H1 (cell line): ENCODE measurements around the gene KCNC3. TPM values are rescaled to one million over a fixed set of nuclear protein-coding genes. Genes with fewer than 3 reads are reported as not detected.

ENCODE experiments used
- CTCF ChIA-PET: fragments of 300-600 bp; sonication (Branson Sonifier 250); formaldehyde crosslinking; loops from one replicate; lab custom pipeline; 2021; ENCODE audit not compliant: partially characterized antibody; lab: Charles Lee
- POLR2A ChIA-PET: fragments of 300-600 bp; sonication (Branson Sonifier 250); formaldehyde crosslinking; loops from one replicate; lab custom pipeline; 2021; ENCODE audit warnings: inconsistent platforms; ENCODE audit not compliant: partially characterized antibody; lab: Charles Lee
- DNase-seq, 2 experiments: peaks; one replicate each; pipeline versions ENCODE4 v3.0.0 to v3.0.0-alpha.2; 2010 to 2022; ENCODE audit warnings: low spot score in 2 of 2, low read depth in 1 of 2, mixed read lengths in 1 of 2
- FAIRE-seq: peaks from 2 replicates; lab custom pipeline; 2011; peaks lifted over from hg19 to GRCh38; lab: Jason Lieb, UNC
- H2AFZ ChIP-seq: 2 replicates; pipeline ENCODE4 v1.8.1; 2012; ENCODE audit warnings: low read length, inconsistent platforms
- H2AK5ac ChIP-seq: 2 replicates; pipeline ENCODE4 v1.6.1; 2013; ENCODE audit warnings: low read depth, low read length
- H2BK120ac ChIP-seq: replicated peaks from 2 replicates; pipeline ENCODE3; 2013; ENCODE audit warnings: low read depth, low read length, inconsistent platforms
- H2BK12ac ChIP-seq: 2 replicates; pipeline ENCODE4 v1.6.1; 2013; ENCODE audit warnings: low read depth, low read length
- H2BK15ac ChIP-seq: 2 replicates; pipeline ENCODE4 v1.6.1; 2013; ENCODE audit warnings: low read length
- H2BK20ac ChIP-seq: 2 replicates; pipeline ENCODE4 v1.6.1; 2013; ENCODE audit warnings: low read length
- H2BK5ac ChIP-seq: 2 replicates; pipeline ENCODE4 v1.6.1; 2013; ENCODE audit warnings: low read depth, low read length
- H3K14ac ChIP-seq: 2 replicates; pipeline ENCODE4 v1.6.1; 2013; ENCODE audit warnings: inconsistent platforms; ENCODE audit not compliant: insufficient read length
- H3K18ac ChIP-seq: 2 replicates; pipeline ENCODE4 v1.6.1; 2013; ENCODE audit warnings: low read length; ENCODE audit errors: extremely low read depth
- H3K23ac ChIP-seq: 2 replicates; pipeline ENCODE4 v1.6.1; 2013; ENCODE audit warnings: inconsistent platforms; ENCODE audit not compliant: insufficient read length
- H3K23me2 ChIP-seq: 2 replicates; pipeline ENCODE4 v1.6.1; 2013; ENCODE audit warnings: low read depth, low read length
- H3K27ac ChIP-seq: 2 replicates; pipeline ENCODE4 v1.6.1; 2011; ENCODE audit warnings: low read depth, low read length, inconsistent platforms
- H3K27me3 ChIP-seq, 4 experiments: replicated peaks in 1 of 4; 1 replicate in 1 of 4; 2 replicates in 3 of 4; pipeline versions ENCODE4 v1.6.1 to v1.8.1; 2011 to 2013; ENCODE audit warnings: low read length in 3 of 4, mild to moderate bottlenecking in 3 of 4, inconsistent platforms in 2 of 4, mixed read lengths in 2 of 4, moderate library complexity in 1 of 4; ENCODE audit not compliant: control insufficient read depth in 3 of 4, insufficient read depth in 3 of 4; ENCODE audit errors: extremely low read depth in 1 of 4
- H3K36me3 ChIP-seq, 4 experiments: 2 replicates each; pipeline versions ENCODE4 v1.6.1 to v1.8.1; 2011 to 2013; ENCODE audit warnings: mild to moderate bottlenecking in 4 of 4, low read length in 3 of 4, moderate library complexity in 2 of 4, control low read depth in 1 of 4, inconsistent platforms in 1 of 4; ENCODE audit not compliant: insufficient read depth in 4 of 4, control insufficient read depth in 2 of 4
- H3K4ac ChIP-seq: replicated peaks from 2 replicates; pipeline ENCODE3; 2013; ENCODE audit warnings: low read length, low read depth, mixed read lengths, inconsistent platforms; ENCODE audit not compliant: insufficient read length
- H3K4me1 ChIP-seq, 4 experiments: replicated peaks in 1 of 4; 1 replicate in 1 of 4; 2 replicates in 3 of 4; pipeline versions ENCODE4 v1.6.1 to v1.8.1; 2011 to 2013; ENCODE audit warnings: low read length in 3 of 4, inconsistent platforms in 2 of 4, mixed read lengths in 1 of 4; ENCODE audit not compliant: insufficient read depth in 4 of 4, control insufficient read depth in 3 of 4
- H3K4me2 ChIP-seq, 2 experiments: 2 replicates each; pipeline versions ENCODE4 v1.6.1 to v1.8.1; 2011 to 2013; ENCODE audit warnings: low read depth in 2 of 2, low read length in 2 of 2, control low read depth in 1 of 2, inconsistent platforms in 1 of 2, mild to moderate bottlenecking in 1 of 2; ENCODE audit not compliant: insufficient read depth in 1 of 2
- H3K4me3 ChIP-seq, 4 experiments: fragments of 200-600, 300-600 bp in 1 of 4; sonication (generic), shearing (Covaris generic), sonication (Bioruptor Twin) in 1 of 4; 2 replicates each; pipeline versions ENCODE4 v1.5.1 to v1.8.1; 2011 to 2016; ENCODE audit warnings: low read length in 4 of 4, low read depth in 3 of 4, control low read depth in 2 of 4, inconsistent platforms in 2 of 4, mild to moderate bottlenecking in 2 of 4, mixed read lengths in 1 of 4, moderate library complexity in 1 of 4; ENCODE audit not compliant: insufficient read depth in 2 of 4; ENCODE audit errors: extremely low read depth in 1 of 4
- H3K56ac ChIP-seq: replicated peaks from 2 replicates; pipeline ENCODE3; 2013; ENCODE audit warnings: low read depth, mild to moderate bottlenecking, mixed read lengths, low read length, inconsistent platforms; ENCODE audit not compliant: insufficient read length
- H3K79me1 ChIP-seq: 2 replicates; pipeline ENCODE4 v1.6.1; 2013; ENCODE audit warnings: low read depth, low read length, control low read depth
- H3K79me2 ChIP-seq, 2 experiments: 2 replicates each; pipeline versions ENCODE4 v1.6.1 to v1.8.1; 2012 to 2013; ENCODE audit warnings: low read length in 2 of 2, mild to moderate bottlenecking in 2 of 2, inconsistent platforms in 1 of 2; ENCODE audit not compliant: insufficient read depth in 2 of 2, control insufficient read depth in 1 of 2
- H3K9ac ChIP-seq, 4 experiments: replicated peaks in 1 of 4; 1 replicate in 1 of 4; 2 replicates in 3 of 4; pipeline versions ENCODE4 v1.6.1 to v1.8.1; 2011 to 2013; ENCODE audit warnings: low read depth in 3 of 4, low read length in 3 of 4, control low read depth in 2 of 4, mild to moderate bottlenecking in 2 of 4, moderate library complexity in 2 of 4, inconsistent platforms in 1 of 4; ENCODE audit errors: extremely low read depth in 1 of 4
- H3K9me3 ChIP-seq, 2 experiments: 2 replicates each; pipeline versions ENCODE4 v1.6.1 to v1.8.1; 2012 to 2013; ENCODE audit warnings: mild to moderate bottlenecking in 2 of 2, moderate library complexity in 2 of 2, control low read depth in 1 of 2, inconsistent platforms in 1 of 2, low read depth in 1 of 2, low read length in 1 of 2, mixed read lengths in 1 of 2; ENCODE audit not compliant: insufficient read depth in 2 of 2
- H4K20me1 ChIP-seq, 2 experiments: replicated peaks in 1 of 2; 2 replicates each; pipeline versions ENCODE3 to v1.8.1; 2011 to 2013; ENCODE audit warnings: inconsistent platforms in 2 of 2, low read length in 2 of 2, mild to moderate bottlenecking in 1 of 2; ENCODE audit not compliant: insufficient read depth in 2 of 2, control insufficient read depth in 1 of 2
- H4K5ac ChIP-seq: 2 replicates; pipeline ENCODE4 v1.6.1; 2013; ENCODE audit warnings: low read length, low read depth, mixed read lengths, inconsistent platforms; ENCODE audit not compliant: insufficient read length
- H4K8ac ChIP-seq: 2 replicates; pipeline ENCODE4 v1.8.0; 2013; ENCODE audit warnings: mild to moderate bottlenecking, moderate library complexity, low read length, inconsistent platforms; ENCODE audit not compliant: insufficient read depth; ENCODE audit errors: extremely low read depth
- H4K91ac ChIP-seq: replicated peaks from 2 replicates; pipeline ENCODE3; 2013; ENCODE audit warnings: low read length, mixed read lengths, inconsistent platforms; ENCODE audit not compliant: insufficient read length
- BRCA1 ChIP-seq: IDR thresholded peaks from 2 replicates; pipeline ENCODE4 v1.6.1; 2012; ENCODE audit warnings: low read depth, low read length, improper control_type of control experiment
- GTF2F1 ChIP-seq: IDR thresholded peaks from 2 replicates; pipeline ENCODE4 v1.6.1; 2012; ENCODE audit warnings: low read depth, low read length, improper control_type of control experiment, borderline replicate concordance
- HDAC2 ChIP-seq, 2 experiments: fragments of 300-600 bp in 1 of 2; sonication (generic) in 1 of 2; IDR thresholded peaks; 2 replicates each; pipeline ENCODE4 v1.6.1; 2011 to 2012; ENCODE audit warnings: low read depth in 2 of 2, low read length in 2 of 2, mild to moderate bottlenecking in 2 of 2, moderate library complexity in 2 of 2, borderline replicate concordance in 1 of 2, inconsistent platforms in 1 of 2
- HDAC6 ChIP-seq: IDR thresholded peaks from one replicate; pipeline ENCODE4 v1.7.1; 2012; ENCODE audit warnings: low read depth, mild to moderate bottlenecking, inconsistent platforms, low read length, moderate library complexity
- JUND ChIP-seq: IDR thresholded peaks from 2 replicates; pipeline ENCODE4 v1.6.1; 2011; ENCODE audit warnings: mild to moderate bottlenecking, improper control_type of control experiment, low read length
- NANOG ChIP-seq: IDR thresholded peaks from 2 replicates; pipeline ENCODE4 v1.6.1; 2011; ENCODE audit warnings: low read length, low read depth, mild to moderate bottlenecking, inconsistent platforms; ENCODE audit not compliant: insufficient read depth, poor library complexity, severe bottlenecking
- SAP30 ChIP-seq: fragments of 300-600 bp; sonication (generic); IDR thresholded peaks from 2 replicates; pipeline ENCODE4 v1.7.1; 2012; ENCODE audit warnings: low read length, moderate library complexity, mild to moderate bottlenecking, inconsistent platforms; ENCODE audit not compliant: insufficient read depth, insufficient replicate concordance
- SIRT6 ChIP-seq: IDR thresholded peaks from one replicate; pipeline ENCODE4 v1.7.1; 2012; ENCODE audit warnings: low read length, inconsistent platforms
- ZNF274 ChIP-seq: IDR thresholded peaks from 2 replicates; pipeline ENCODE4 v1.7.0; 2012; ENCODE audit warnings: low read length, borderline replicate concordance; ENCODE audit errors: extremely low read depth
- WGBS, 2 experiments: shearing (Covaris generic) in 1 of 2; methylation state at CpG; one replicate each; pipeline versions ENCODE4 v1.1.6 to v1.1.7; 2013 to 2015; ENCODE audit warnings: low lambda C conversion rate in 2 of 2, mixed read lengths in 2 of 2, inconsistent platforms in 1 of 2, low coverage in 1 of 2, missing lambda C conversion rate in 1 of 2; ENCODE audit not compliant: insufficient replicate concordance in 2 of 2, insufficient coverage in 1 of 2, insufficient read length in 1 of 2; ENCODE audit errors: extremely low coverage in 1 of 2, missing lambda C conversion rate in 1 of 2; 5-methylcytosine and 5-hydroxymethylcytosine counted together
- polyA plus RNA-seq, 7 experiments: library from polyadenylated mRNA; depleted of rRNA in 3 of 7; stranded (reverse) in 5 of 7; unstranded in 2 of 7; fragments of >200 nt in 5 of 7; fragments of 200-250 nt in 2 of 7; gene quantifications; 1 replicate in 5 of 7; 2 replicates in 1 of 7; 4 replicates in 1 of 7; pipeline versions ENCODE4 v1.2.1 to v1.2.3, GENCODE V29; 2011 to 2013; ENCODE audit warnings: missing spikeins in 2 of 7, mixed read lengths in 2 of 7
- total RNA-seq: library from RNA; stranded (reverse); fragmentation: NEBNext Ultra II Directional; extraction: Animal tissue kit (Norgen Biotek cat#: 25700); gene quantifications from 2 replicates; pipeline ENCODE4 v1.2.1, GENCODE V29; 2021

Gene KCNC3
- total and polyA plus RNA-seq, 2 of the 8 experiments (the other 6 are each of a cell fraction or from before 2014, with no cell fraction given), result 3.9 to 7.2 TPM

DNA sequence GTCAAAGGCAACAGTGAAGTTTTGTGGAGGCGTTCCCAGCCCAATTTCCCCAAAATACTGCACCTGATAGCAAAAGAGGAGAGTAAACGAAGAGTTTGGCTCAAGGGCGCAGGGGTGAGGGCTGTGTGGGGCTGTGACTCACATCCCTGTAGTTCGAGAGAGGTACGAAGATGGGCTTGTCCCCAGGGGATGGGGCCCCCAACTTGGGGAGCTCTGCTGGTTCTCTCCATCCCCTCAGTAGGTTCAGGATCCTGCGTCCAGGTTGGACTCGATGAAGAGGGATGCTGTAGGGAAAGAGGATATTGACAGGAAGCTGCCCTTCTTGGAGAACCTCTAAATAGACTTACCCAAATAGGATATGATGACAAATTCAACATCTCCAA, 32.8 kb upstream of the KCNC3 start:
- Histone ChIP-seq H3K79me1 (no peaks in the 10 kb centered on the region), H3K4ac (no peak overlapping the region), H3K23me2 (no peaks in the 10 kb centered on the region), H3K9ac (no peak overlapping the region), H3K9me3 (no peaks in the 10 kb centered on the region), H3K36me3 (no peaks in the 10 kb centered on the region), H3K27ac (no peak overlapping the region), H3K27me3 (peaks cover 0 to 4% (median 0%) of the 10 kb centered on the region in 4 experiments; a peak in 2 of 7 replicates), H3K18ac (no peak overlapping the region), H3K4me3 (no peak overlapping the region), H4K91ac (no peak overlapping the region), H3K4me1 (peaks cover 0 to 2% (median 0%) of the 10 kb centered on the region in 4 experiments; a peak in 2 of 7 replicates), H3K23ac (no peak overlapping the region), H4K20me1 (no peaks in the 10 kb centered on the region), H2BK5ac (no peak overlapping the region), H2BK20ac (no peak overlapping the region), H3K4me2 (no peak overlapping the region), H2BK15ac (no peak overlapping the region), H3K14ac (no peak overlapping the region), H4K5ac (no peak overlapping the region), H2AK5ac (no peak overlapping the region), H3K56ac (no peak overlapping the region), H4K8ac (no peak overlapping the region), H3K79me2 (no peaks in the 10 kb centered on the region), H2BK120ac (no peak overlapping the region), H2BK12ac (no peak overlapping the region), H2AFZ (no peak overlapping the region)
- ChIA-PET POLR2A (interaction anchor here (1.4 to 1.7 kb wide), 2 partner anchors 29 to 367 kb away, joined by 4 to 11 read pairs; no protein-coding TSS in a partner anchor), CTCF (interaction anchor here (1.0 to 2.8 kb wide), 6 partner anchors 13 to 117 kb away, joined by 3 to 10 read pairs (median 4); no protein-coding TSS in a partner anchor)
- TF ChIP-seq ZNF274, result no peak
- no peak for TF ChIP-seq HDAC6
- TF ChIP-seq GTF2F1, result no peak
- no peak for TF ChIP-seq HDAC2 (IDR thresholded peaks at IDR 0.05; ENCODE audit: borderline replicate concordance in 1 of 2, low read depth in 2 of 2, low read length in 2 of 2)
- TF ChIP-seq NANOG, result no peak
- no peak for TF ChIP-seq JUND
- no peak for TF ChIP-seq SIRT6
- no peak for TF ChIP-seq SAP30
- TF ChIP-seq BRCA1, result no peak
- no peak for DNase-seq
- WGBS, 2 experiments, result 96% methylated on average over 7 of the region's 7 CpGs; no CpG with 5 or more reads in 1 of the 2 experiments
- no peak for FAIRE-seq
